HG02798 (cell line): Measurements from ENCODE around the gene PAPOLG.

Experiments
- ATAC-seq: cut with Tn5 transposase; IDR thresholded peaks from one replicate; pipeline ENCODE4 v1.9.1; 2021; ENCODE audit warnings: mild to moderate bottlenecking; ENCODE audit not compliant: unreplicated experiment, poor library complexity

Gene PAPOLG

DNA sequence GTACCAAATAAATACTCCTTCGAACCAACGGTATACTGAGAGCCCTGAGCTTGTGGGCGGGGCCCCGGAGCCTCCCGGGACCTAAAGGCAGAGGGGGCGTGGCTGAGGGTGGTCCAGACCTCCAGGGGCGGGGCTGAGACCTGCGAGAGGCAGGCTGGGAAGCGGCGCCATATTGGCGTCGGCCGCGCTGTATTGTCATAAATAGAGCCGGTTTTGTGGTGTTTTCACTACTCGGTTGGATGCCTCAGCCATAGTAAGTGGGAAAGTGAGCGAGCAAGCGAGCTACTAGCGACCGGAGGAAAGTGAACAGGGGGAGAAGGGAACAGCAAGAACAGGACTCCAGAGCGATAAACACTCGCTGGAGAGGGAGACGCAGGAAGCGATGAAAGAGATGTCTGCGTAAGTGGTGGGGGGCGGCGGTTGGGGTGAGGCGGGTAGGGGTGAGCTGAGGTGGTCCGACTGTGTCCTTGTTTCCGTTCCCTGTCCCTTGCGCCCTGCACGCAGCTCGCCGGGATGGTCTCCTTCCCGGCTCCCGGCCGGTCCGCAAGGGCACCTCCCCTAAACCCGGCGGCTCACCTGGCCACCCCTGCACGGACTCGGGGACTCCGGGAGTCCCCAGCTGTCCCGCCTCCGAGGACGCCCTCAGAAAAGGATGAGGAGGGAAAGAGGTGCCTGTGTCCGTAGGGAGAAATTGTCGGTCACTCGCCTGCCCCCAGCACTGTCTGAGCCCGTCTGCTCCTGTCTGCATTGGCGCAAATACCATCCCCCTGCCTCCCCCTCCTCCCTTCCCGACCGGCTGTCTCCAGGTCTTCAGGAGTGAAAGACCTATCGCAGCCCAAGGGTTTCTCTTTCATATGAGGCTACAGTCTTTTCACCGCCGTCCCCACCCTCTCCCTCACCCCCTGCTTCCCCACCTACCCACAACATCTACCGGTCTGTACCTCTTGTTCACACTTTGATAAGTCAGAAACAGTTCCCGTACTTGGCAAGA, at the start of gene PAPOLG:
Gene PAPOLG, plus strand, starts transcription at position 172 of the 991 bp plus-strand sequence. Its CDS starts 211 bp downstream, at position 383.
- ATAC-seq, result peak; percentile 99

DNA sequence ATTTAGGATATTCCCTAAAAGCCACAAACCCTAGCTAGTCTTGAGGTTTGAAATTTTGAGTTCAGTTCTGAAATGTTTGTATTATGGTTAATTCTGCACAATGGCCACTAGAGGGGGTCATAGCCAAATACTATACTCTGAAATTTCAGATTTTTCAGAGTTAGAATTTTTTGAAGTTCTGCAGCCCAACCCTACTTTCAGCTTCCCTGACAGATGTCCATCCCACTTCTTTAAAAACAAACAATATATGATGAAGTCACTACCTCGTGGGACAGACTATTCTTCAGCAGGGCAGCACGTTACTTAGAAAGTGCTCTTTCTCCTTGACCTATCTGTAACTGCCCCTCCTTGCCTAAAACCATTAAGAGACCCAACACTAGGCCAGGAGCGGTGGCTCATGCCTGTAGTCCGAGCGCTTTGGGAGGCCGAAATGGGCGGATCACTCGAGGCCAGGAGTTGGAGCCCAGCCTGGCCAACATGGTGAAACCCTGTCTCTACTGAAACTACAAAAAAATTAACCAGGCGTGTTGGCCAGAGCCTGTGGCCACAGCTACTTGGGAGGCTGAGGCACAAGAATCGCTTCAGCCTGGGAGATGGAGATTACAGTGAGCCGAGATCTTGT, 48.2 kb upstream of the PAPOLG start:
- ATAC-seq, result no peak

DNA sequence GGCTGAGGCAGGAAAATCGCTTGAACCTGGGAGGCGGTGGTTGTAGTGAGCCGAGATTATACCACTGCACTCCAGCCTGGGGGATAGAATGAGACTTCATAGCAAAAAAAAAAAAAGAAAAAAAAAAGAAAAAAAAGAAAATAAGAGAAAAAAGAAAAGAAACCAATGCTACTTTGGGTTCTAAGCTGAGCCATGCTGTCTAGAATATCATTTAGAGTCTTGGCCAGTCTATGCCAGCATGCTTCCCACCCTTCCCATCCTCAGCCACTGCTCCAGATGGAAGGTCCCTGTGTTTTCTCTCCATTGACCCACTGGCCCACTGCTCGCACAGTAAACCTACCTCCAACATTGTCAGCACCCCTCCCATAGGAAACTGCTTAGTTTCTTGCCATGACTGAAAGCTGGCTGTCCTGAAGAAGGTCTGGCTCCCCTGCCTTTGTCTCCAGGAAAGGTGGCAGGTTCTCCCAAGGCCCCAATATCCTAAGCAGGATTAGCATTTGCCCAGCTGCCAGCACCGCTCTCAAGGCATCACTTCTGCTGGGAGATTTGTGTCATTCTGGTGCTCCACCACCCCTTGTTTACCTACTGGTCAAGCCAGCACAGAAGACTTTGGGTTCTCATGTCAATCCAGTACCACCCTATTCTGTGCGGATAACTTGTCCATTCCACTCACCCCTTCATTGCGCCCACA, 47.3 kb upstream of the PAPOLG start:
- no peak for ATAC-seq

DNA sequence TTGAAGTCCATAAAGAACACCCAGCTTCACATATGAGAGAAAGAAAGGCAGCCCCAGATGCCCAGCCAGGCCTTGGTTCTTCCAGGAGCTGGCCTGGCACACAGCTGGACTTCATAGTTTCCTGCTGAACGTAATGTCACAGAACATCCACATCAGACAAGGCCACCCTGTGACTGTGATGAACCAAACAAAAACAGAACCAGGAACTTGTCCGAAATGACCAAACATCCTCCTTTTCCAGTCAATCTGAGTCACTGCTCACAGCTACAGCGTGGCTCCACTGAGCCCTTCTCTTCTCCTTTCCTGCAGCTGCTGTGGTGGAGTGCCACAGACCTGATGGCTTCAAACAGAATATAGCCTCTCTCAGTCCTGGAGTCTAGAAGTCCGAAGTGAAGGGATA, 45.4 kb upstream of the PAPOLG start:
- no peak for ATAC-seq

DNA sequence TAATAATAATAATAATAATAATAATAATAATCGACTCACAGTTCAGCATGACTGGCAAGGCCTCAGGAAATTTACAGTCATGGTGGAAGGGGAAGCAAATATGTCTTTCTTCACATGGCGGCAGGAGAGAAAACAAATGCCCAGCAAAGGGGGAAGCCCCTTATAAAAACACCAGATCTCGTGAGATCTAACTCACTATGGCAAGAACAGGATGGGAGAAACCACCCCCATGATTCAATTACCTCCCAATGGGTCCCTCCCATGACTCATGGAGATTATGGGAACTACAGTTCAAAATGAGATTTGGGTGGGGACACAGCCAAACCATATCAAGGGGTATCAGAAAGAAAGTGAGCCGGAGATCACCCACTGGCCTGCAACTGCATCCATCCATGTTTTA, 40.5 kb upstream of the PAPOLG start:
- no peak for ATAC-seq

DNA sequence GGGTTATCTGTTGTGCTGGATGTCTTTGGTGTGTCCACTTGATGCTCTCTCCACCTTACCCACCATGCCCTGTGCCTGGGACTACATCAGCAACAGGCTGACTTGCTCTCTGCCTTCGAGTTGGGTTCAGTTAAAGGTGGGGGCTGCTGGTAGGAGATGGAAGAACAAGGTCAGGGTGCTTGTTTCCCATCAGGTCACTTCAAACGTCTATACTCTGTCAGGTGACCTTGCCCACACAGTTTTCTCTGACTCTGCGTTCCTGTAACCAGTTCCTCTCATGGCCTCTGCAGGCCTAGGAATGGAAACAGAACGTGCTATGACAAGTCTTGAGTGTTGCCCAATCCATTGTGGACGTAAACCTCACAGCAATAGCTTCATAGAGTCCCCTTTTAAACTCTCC, 38.4 kb upstream of the PAPOLG start:
- ATAC-seq, result no peak

DNA sequence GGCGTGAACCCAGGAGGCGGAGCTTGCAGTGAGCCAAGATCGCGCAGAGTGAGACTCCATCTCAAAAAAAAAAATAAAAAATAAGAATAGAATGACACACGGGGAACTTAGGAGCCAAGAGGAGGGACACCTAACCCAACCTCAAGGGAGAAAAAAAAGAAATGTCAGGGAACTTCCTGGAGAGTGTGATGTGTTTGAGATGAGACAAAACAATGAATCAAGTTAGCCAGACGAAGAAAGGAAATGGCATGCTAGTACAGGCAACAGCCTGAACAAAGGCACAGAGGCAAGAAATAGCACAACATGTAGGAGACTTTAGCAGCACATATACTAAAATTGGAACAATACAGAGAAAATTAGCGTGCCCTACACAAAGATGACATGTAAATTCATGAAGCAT, 36.7 kb upstream of the PAPOLG start:
- no peak for ATAC-seq

DNA sequence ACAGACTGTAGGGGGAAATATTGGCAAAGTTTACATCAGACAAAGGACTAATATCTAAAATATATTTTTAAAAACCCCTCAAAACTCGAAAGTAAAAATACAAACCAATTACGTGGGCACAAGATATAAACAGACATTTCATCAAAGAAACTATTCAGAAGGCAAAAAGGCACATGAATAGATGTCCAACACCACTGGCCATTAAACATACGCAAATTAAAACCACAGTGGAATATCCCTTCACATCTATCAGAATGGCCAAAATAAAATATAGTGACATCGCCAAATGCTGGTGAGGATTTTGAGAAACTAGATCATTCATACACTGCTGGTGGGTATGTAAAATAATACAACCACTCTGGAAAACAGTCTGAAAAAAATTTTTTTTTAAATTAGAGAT, 30.6 kb upstream of the PAPOLG start:
- ATAC-seq, result no peak

DNA sequence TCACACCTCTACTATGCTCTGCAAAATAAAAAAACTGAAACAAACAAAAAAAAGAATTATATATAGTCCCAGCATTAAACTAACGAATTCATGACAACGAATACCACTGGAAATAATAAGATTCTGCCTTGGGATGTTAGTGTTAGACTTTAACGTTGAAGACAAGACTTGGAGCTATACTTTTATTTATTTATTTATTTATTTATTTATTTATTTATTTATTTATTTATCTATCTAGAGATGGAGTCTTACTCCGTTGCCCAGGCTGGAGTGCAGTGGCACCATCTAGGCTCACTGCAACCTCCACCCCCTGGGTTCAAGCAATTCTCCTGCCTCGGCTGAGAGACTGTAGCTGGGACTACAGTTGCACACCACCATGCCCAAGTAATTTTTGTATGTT, 27.2 kb upstream of the PAPOLG start:
- ATAC-seq, result no peak

DNA sequence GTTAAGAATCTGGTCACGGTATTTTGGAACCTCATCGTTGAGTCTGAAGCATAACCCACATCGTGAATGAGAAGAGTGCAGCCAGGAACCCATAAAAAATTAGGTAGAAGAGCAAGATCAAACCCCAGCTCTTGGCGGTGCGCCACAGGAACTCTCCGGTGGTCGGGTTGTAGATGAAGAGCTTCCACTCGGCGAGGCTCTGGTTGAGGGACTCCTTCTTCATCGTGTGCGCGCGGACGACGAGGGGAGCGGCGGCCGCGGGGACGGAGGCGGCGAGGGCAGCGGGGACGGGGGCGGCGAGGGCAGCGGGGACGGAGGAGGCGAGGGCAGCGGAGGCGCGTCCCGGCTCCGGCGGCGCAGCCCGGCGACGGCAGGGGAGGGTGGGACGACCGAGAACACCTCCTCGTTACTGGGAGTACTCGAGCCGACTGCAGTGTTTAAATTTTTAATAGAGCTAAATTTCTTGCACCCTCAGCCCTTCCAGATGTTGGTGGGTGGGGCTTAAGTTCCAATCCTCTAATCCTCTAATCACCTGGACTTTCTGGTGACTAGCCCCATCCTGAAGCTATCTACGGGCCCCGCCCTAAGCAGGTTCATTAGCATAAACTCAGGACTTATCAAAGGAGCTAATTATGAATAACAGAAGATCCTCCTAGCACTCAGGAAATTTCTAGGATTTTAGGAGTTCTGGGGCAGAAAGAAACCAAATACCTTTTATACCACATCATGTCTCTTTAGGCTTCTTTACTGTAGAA, 20.4 kb upstream of the PAPOLG start:
- ATAC-seq, result no peak

DNA sequence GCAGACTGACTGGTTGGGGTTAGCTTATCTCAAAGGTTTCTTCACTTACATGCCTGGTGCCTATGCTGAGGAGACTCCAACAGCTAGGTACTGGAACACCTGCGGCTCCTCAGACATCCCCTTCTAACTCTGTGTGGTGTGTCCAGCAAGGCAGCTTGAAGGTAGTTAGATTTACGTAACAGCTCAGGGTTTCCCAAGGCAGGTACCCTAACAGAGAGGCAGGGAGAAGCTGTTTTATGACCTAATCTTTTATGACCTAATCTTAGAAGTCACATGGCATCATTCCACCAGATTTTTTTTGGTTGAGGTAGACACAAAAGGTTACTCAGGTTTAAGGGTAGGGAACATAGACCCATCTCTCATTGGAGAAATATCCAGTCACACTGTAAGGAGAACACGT, 17.4 kb upstream of the PAPOLG start:
- no peak for ATAC-seq

DNA sequence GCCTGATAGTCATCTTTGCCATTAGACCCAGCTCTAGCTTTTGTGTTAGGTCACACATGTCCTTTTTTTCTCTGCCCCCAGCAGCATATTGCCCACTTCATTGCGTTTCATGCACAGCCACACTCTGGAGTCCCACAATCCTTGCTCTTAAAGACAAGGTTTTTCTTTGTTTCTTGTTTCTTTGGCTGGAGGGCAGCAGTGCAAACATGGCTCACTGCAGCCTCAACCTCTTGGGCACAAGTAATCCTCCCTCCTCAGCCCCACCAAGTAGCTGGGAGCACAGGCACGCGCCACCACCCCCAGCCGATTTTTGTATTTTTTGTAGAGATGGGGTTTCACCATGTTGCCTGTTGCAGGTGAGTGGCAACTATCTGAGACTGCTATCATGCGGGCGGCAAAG, 16.9 kb upstream of the PAPOLG start:
- ATAC-seq, result no peak

DNA sequence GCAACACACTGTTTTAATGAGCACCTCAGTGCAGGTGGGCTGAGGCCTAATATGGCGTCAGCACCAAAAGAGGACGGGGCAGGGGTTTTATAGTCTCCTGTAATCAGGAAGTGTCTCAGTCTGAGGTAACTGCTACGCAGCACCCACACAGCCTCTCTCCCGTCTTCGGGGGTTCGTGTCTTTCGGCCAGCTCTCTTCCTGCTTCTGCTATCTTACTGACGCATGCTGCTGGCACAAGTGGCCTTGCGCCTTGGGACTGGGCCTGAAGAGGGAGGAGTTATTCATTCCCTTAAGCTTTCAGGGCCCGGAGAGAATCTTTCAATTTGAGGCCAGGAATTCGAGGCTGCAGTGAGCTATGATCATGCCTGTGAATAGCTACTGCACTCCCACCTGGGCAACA, 14.5 kb upstream of the PAPOLG start:
- no peak for ATAC-seq

DNA sequence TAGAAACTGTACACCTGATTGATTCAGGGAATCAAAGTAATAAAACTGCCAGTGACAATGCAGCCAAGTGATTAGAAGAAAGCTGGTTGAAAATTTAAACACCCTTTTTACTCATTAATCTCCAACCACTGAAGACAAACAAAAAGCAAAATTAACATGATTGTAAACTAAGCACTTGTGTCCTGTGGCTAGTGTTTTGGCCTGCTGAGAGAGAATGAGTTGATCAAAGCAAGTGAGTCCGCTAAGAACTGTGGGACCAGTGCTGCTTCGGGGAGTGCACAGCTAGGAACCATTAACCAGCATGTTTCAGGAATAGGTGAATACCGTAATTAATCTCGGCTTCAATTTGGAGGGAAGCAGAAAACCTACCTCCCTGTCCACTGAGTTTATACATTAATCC, 13.6 kb upstream of the PAPOLG start:
- ATAC-seq, result no peak

DNA sequence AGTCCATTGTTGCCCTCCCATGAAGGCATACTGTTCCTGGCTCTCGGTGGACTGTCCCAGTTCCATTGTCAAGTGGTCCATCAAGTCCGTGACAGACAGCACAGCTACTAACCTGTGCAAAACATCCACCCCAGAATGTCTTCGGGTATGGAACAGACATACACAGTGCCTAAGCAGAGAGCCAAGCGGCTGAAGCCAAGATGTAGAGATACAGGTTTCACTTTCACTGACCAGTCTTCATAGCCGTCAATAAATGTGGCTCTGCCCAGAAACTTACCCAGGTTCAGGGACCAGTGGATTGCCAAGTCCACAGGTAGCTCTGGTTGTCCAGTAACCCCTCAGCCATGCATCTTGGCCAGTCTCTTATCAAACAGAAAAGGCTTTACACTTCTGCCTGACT, 10.7 kb upstream of the PAPOLG start:
- no peak for ATAC-seq

DNA sequence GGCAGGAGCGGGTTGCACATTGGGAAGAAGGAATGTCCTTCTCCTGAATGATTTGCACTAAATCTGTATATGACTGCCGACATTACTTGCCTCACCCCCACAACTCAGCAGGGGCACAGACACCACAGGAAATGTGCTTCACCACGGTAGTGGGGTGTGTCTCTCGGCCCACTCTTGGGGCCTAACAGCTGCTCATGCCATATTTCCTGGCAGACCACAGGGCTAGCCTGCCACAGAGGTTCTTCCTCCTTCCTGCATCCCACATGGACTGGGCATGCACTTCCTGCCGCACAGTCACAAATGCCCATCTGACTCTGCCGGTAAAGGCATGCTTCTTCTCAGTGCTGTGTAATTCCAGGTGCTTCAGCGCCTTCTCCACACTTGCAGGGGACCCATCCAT, 10.3 kb upstream of the PAPOLG start:
- ATAC-seq, result no peak

DNA sequence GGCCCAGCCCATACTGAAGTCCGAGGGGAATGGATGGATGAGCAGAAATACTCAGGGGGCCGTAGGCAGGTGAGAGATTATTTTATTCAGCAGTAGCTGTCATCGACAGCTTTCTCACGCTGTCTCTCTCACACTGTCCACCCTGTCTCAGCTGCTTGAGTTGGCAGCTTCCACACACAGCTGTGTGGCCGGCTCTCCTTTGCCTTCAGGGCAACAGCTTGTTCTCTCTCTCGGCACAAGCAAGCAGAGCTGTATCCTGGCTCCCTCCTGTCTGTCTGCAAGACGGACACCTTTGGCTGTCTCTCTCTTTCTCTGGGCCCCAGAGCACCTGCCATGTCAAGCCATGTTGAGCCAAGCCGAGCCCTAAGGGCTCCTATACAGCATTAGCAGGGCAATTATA, 9.8 kb upstream of the PAPOLG start:
- ATAC-seq, result no peak

DNA sequence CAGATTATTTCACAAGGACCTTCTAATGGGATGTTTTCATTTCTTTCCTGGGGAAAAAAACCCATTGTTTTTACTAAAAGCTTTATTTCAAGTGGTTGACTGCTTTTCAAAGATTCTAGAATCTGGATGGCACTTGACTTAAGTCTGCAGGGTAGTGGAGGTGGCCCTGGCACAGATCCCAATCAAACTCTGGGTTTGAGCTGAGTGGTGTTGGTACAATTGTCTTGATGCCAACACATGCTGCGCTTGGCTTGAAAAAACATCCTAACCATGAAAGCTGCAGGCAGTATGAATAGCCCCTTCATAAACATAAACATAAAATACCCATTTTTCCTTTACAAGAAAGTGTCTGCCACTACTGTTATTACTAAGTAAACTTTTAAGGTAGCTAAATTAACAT, 3.6 kb downstream of the PAPOLG start:
- ATAC-seq, result no peak

DNA sequence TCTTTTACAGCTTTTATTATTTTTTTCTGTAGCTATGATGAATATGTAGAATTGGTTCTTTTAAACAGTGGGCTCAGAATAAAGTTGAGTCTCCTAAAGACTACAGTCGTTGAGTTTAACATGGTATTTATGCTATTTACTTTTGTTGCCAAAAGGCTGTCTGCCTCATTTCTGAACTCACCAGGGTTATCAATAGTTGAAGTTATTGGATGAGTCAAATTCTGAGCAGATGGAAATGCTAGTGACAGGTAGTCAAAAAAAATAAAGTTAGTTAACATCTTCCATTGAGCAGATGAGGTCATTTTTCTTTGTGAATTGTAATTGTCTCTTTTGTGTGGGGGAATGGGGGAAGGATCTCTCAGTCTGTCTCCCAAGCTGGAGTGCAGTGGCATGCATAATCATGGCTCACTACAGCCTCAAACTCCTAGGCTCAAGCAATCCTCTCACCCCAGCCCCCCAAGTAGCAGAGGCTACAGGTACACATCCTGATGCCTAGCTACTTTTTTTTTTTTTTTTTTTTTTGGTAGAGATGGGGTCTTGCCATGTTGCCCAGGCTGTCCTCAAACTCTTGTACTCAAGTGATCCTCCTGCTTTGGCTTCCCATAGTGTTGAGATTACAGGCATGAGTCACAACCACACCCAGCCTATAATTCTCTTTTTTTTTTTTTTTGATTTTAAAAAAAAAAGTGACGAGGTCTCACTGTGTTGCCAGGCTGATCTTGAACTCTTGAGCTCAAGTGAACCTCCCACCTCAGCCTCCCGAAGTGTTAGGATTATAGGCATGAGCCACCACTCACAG, 8.9 kb downstream of the PAPOLG start:
- ATAC-seq, result no peak

DNA sequence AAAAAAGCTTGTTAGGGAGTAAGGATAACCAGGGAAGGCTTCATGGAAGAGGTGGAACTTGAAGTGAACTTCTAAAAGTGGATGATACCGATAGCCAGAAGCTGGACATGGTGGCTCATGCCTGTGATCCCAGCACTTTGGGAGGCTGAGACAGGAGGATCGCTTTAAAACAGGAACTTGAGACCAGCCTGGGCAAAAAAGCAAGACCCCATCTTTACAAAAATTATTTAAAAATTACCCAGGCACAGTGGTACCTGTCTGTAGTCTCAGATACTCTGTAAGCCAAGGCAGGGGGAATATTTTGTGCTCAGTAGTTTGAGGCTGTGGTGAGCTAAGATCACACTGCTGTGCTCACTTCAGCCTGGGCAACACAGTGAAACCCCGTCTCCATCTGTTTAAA, 10.2 kb downstream of the PAPOLG start:
- no peak for ATAC-seq
